Measurements from ENCODE around the gene MYO1D.

Gene MYO1D

GRCh38 chr17:32912218-32912897 lies 35.4 kb upstream of the MYO1D start:
- Histone ChIP-seq H3K79me1 (ENCODE audit: low read length) (no peaks in the 10 kb centered on the region), H3K79me2 (ENCODE audit: control insufficient read depth, insufficient read depth, low read length) (no peaks in the 10 kb centered on the region), H3K4me3 (ENCODE audit: low read length) (no peak overlapping the region), H3K27me3 (ENCODE audit: insufficient read depth, low read length, poor library complexity) (no peaks in the 10 kb centered on the region), H4K8ac (ENCODE audit: low read depth, low read length) (no peak overlapping the region), H2BK5ac (ENCODE audit: low read length) (no peak overlapping the region), H3K4ac (ENCODE audit: low read depth, low read length) (no peak overlapping the region), H3K4me2 (ENCODE audit: low read length) (no peak overlapping the region), H3K18ac (ENCODE audit: low read length) (no peak overlapping the region), H3K23ac (ENCODE audit: low read length) (no peak overlapping the region), H2AK5ac (ENCODE audit: low read length) (no peak overlapping the region), H3K36me3 (ENCODE audit: control insufficient read depth, insufficient read depth, low read length) (no peaks in the 10 kb centered on the region), H3K56ac (ENCODE audit: low read length) (peak overlapping the region; percentile 20), H3K9ac (ENCODE audit: low read length) (peak overlapping the region; percentile 33), H4K5ac (ENCODE audit: low read length) (no peak overlapping the region), H3K4me1 (ENCODE audit: control insufficient read depth, low read depth, low read length) (peaks cover 2% of the 10 kb centered on the region), H2BK120ac (ENCODE audit: low read depth, low read length) (no peak overlapping the region), H2BK15ac (replicated peaks; ENCODE audit: low read depth) (no peak overlapping the region), H3K27ac (ENCODE audit: low read depth, low read length) (no peak overlapping the region)
- peak; percentile 72 for DNase-seq
- WGBS (ENCODE audit: extremely low coverage, insufficient coverage, low lambda C conversion rate), result no CpG with 5 or more reads among the region's 10 CpGs

DNA sequence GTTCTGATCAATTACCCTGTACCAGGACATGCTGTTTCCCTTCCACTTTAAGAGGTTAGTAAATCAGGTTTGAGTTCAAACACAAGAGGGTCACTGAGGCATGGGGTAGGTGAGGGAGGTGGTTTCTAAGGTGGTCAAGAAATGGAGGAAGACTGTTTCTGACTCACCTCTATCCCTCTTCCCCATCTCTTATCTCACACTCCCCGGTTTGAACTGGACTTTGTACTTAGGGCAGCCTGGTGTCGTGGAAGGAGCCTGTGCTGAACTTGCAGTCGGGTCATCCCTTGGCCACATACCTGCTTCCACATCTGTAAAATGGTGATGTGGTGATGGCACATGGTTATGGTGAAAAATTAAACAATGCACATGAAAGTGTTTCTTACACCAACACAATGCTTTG lies 33.8 kb upstream of the MYO1D start:
- no peak overlapping the region for H4K8ac ChIP-seq (ENCODE audit: low read depth, low read length)
- H3K36me3 ChIP-seq (ENCODE audit: control insufficient read depth, insufficient read depth, low read length), result no peaks in the 10 kb centered on the region
- no peaks in the 10 kb centered on the region for H3K27me3 ChIP-seq (ENCODE audit: insufficient read depth, low read length, poor library complexity)
- no peak overlapping the region for H3K18ac ChIP-seq (ENCODE audit: low read length)
- no peak overlapping the region for H3K56ac ChIP-seq (ENCODE audit: low read length)
- peaks cover 2% of the 10 kb centered on the region for H3K4me1 ChIP-seq (ENCODE audit: control insufficient read depth, low read depth, low read length)
- DNase-seq, result no peak
- no peak overlapping the region for H2BK5ac ChIP-seq (ENCODE audit: low read length)
- no CpG with 5 or more reads among the region's 3 CpGs for whole genome bisulfite sequencing (ENCODE audit: extremely low coverage, insufficient coverage, low lambda C conversion rate)
- no peak overlapping the region for H2AK5ac ChIP-seq (ENCODE audit: low read length)
- H3K9ac ChIP-seq (ENCODE audit: low read length), result no peak overlapping the region
- no peaks in the 10 kb centered on the region for H3K79me1 ChIP-seq (ENCODE audit: low read length)
- no peak overlapping the region for H3K23ac ChIP-seq (ENCODE audit: low read length)
- no peak overlapping the region for H3K4me2 ChIP-seq (ENCODE audit: low read length)
- no peak overlapping the region for H2BK120ac ChIP-seq (ENCODE audit: low read depth, low read length)
- H2BK15ac ChIP-seq (replicated peaks; ENCODE audit: low read depth), result no peak overlapping the region
- H3K79me2 ChIP-seq (ENCODE audit: control insufficient read depth, insufficient read depth, low read length), result no peaks in the 10 kb centered on the region
- H4K5ac ChIP-seq (ENCODE audit: low read length), result no peak overlapping the region
- no peak overlapping the region for H3K4me3 ChIP-seq (ENCODE audit: low read length)
- no peak overlapping the region for H3K4ac ChIP-seq (ENCODE audit: low read depth, low read length)
- H3K27ac ChIP-seq (ENCODE audit: low read depth, low read length), result no peak overlapping the region

GRCh38 chr17:32909787-32910369 lies 33.0 kb upstream of the MYO1D start:
- H2BK15ac ChIP-seq (replicated peaks; ENCODE audit: low read depth), result no peak overlapping the region
- no peak overlapping the region for H4K8ac ChIP-seq (ENCODE audit: low read depth, low read length)
- peaks cover 2% of the 10 kb centered on the region for H3K4me1 ChIP-seq (ENCODE audit: control insufficient read depth, low read depth, low read length)
- H2AK5ac ChIP-seq (ENCODE audit: low read length), result no peak overlapping the region
- H3K9ac ChIP-seq (ENCODE audit: low read length), result peak overlapping the region; percentile 47
- no peaks in the 10 kb centered on the region for H3K79me1 ChIP-seq (ENCODE audit: low read length)
- no peaks in the 10 kb centered on the region for H3K27me3 ChIP-seq (ENCODE audit: insufficient read depth, low read length, poor library complexity)
- no peak overlapping the region for H3K4ac ChIP-seq (ENCODE audit: low read depth, low read length)
- no peak overlapping the region for H3K23ac ChIP-seq (ENCODE audit: low read length)
- H2BK5ac ChIP-seq (ENCODE audit: low read length), result no peak overlapping the region
- H3K18ac ChIP-seq (ENCODE audit: low read length), result no peak overlapping the region
- no peaks in the 10 kb centered on the region for H3K79me2 ChIP-seq (ENCODE audit: control insufficient read depth, insufficient read depth, low read length)
- H4K5ac ChIP-seq (ENCODE audit: low read length), result no peak overlapping the region
- WGBS (ENCODE audit: extremely low coverage, insufficient coverage, low lambda C conversion rate), result no CpG with 5 or more reads among the region's 4 CpGs
- H3K4me3 ChIP-seq (ENCODE audit: low read length), result no peak overlapping the region
- no peaks in the 10 kb centered on the region for H3K36me3 ChIP-seq (ENCODE audit: control insufficient read depth, insufficient read depth, low read length)
- H2BK120ac ChIP-seq (ENCODE audit: low read depth, low read length), result no peak overlapping the region
- DNase-seq, result peak; percentile 94
- H3K4me2 ChIP-seq (ENCODE audit: low read length), result no peak overlapping the region
- H3K27ac ChIP-seq (ENCODE audit: low read depth, low read length), result no peak overlapping the region
- peak overlapping the region; percentile 70 for H3K56ac ChIP-seq (ENCODE audit: low read length)

GRCh38 chr17:32907583-32907982 lies 30.7 kb upstream of the MYO1D start:
- H3K27ac ChIP-seq (ENCODE audit: low read depth, low read length), result no peak overlapping the region
- no peak overlapping the region for H2AK5ac ChIP-seq (ENCODE audit: low read length)
- H2BK5ac ChIP-seq (ENCODE audit: low read length), result no peak overlapping the region

GRCh38 chr17:32904891-32905290 lies 28.0 kb upstream of the MYO1D start:
- no peak overlapping the region for H3K23ac ChIP-seq (ENCODE audit: low read length)
- no peak overlapping the region for H3K4me2 ChIP-seq (ENCODE audit: low read length)
- no peaks in the 10 kb centered on the region for H3K79me1 ChIP-seq (ENCODE audit: low read length)
- H3K27me3 ChIP-seq (ENCODE audit: insufficient read depth, low read length, poor library complexity), result no peaks in the 10 kb centered on the region
- H2AK5ac ChIP-seq (ENCODE audit: low read length), result no peak overlapping the region
- no peak overlapping the region for H3K27ac ChIP-seq (ENCODE audit: low read depth, low read length)
- no peaks in the 10 kb centered on the region for H3K36me3 ChIP-seq (ENCODE audit: control insufficient read depth, insufficient read depth, low read length)
- no peaks in the 10 kb centered on the region for H3K79me2 ChIP-seq (ENCODE audit: control insufficient read depth, insufficient read depth, low read length)
- no peak overlapping the region for H3K9ac ChIP-seq (ENCODE audit: low read length)
- H3K4me3 ChIP-seq (ENCODE audit: low read length), result no peak overlapping the region
- H2BK15ac ChIP-seq (replicated peaks; ENCODE audit: low read depth), result no peak overlapping the region
- no peaks in the 10 kb centered on the region for H3K4me1 ChIP-seq (ENCODE audit: control insufficient read depth, low read depth, low read length)
- no peak overlapping the region for H3K56ac ChIP-seq (ENCODE audit: low read length)
- DNase-seq, result no peak
- no peak overlapping the region for H4K8ac ChIP-seq (ENCODE audit: low read depth, low read length)
- H3K4ac ChIP-seq (ENCODE audit: low read depth, low read length), result no peak overlapping the region
- H3K18ac ChIP-seq (ENCODE audit: low read length), result no peak overlapping the region
- WGBS (ENCODE audit: extremely low coverage, insufficient coverage, low lambda C conversion rate), result no CpG with 5 or more reads among the region's 3 CpGs
- H2BK120ac ChIP-seq (ENCODE audit: low read depth, low read length), result no peak overlapping the region
- no peak overlapping the region for H4K5ac ChIP-seq (ENCODE audit: low read length)
- H2BK5ac ChIP-seq (ENCODE audit: low read length), result no peak overlapping the region

More at GRCh38 chr17:32907583-32907982, 30.7 kb upstream of the MYO1D start:
- H3K4me3 ChIP-seq (ENCODE audit: low read length), result no peak overlapping the region
- H3K18ac ChIP-seq (ENCODE audit: low read length), result no peak overlapping the region
- H3K79me2 ChIP-seq (ENCODE audit: control insufficient read depth, insufficient read depth, low read length), result no peaks in the 10 kb centered on the region
- no peak overlapping the region for H4K8ac ChIP-seq (ENCODE audit: low read depth, low read length)
- H3K36me3 ChIP-seq (ENCODE audit: control insufficient read depth, insufficient read depth, low read length), result no peaks in the 10 kb centered on the region
- H3K27me3 ChIP-seq (ENCODE audit: insufficient read depth, low read length, poor library complexity), result no peaks in the 10 kb centered on the region
- H2BK120ac ChIP-seq (ENCODE audit: low read depth, low read length), result no peak overlapping the region
- H3K56ac ChIP-seq (ENCODE audit: low read length), result no peak overlapping the region
- no peaks in the 10 kb centered on the region for H3K79me1 ChIP-seq (ENCODE audit: low read length)
- no peak overlapping the region for H3K9ac ChIP-seq (ENCODE audit: low read length)
- H3K4me2 ChIP-seq (ENCODE audit: low read length), result no peak overlapping the region
- H3K23ac ChIP-seq (ENCODE audit: low read length), result no peak overlapping the region
- no peak for DNase-seq
- H3K4me1 ChIP-seq (ENCODE audit: control insufficient read depth, low read depth, low read length), result peaks cover 2% of the 10 kb centered on the region
- no peak overlapping the region for H4K5ac ChIP-seq (ENCODE audit: low read length)
- no CpG with 5 or more reads among the region's 6 CpGs for WGBS (ENCODE audit: extremely low coverage, insufficient coverage, low lambda C conversion rate)
- no peak overlapping the region for H3K4ac ChIP-seq (ENCODE audit: low read depth, low read length)
- no peak overlapping the region for H2BK15ac ChIP-seq (replicated peaks; ENCODE audit: low read depth)
